ENCODE data around the gene LCMT1. TPM values are rescaled to one million over a fixed set of nuclear protein-coding genes. Genes with fewer than 3 reads are reported as not detected.

LCMT1 gene
- total RNA-seq, 6 experiments from 2014 or later, result 31.7 to 44.1 (median 41.5) TPM

DNA sequence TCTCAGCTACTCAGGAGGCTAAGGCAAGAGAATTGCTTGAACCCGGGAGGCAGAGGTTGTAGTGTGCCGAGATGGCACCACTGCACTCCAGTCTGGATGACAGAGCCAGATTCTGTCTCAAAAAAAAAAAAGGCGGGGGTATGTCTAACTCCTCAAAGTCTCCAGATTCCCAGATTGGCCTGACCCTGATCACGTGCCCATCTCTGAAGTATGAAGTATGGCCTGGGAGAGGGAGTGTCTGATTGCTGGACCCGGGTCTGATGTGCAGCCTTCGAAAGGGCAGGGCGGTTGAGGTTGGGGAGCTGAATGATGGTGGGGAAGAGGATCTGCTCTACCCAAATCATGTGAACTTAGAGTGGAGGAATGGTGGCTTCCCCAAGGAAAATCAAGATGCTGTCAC is 87.9 kb downstream of the LCMT1 start:
- TF ChIP-seq CTCF (IDR thresholded peaks at IDR 0.05), result no peak
- H3K4me1 Mint-ChIP-seq (ENCODE audit: low read depth), result peaks cover 10% of the 10 kb centered on the region
- DNase-seq, result no peak
- peaks cover 5% of the 10 kb centered on the region; the same call in 1 of the 2 replicates for H3K27me3 Mint-ChIP-seq (ENCODE audit: insufficient read depth)
- no peaks in the 10 kb centered on the region for H3K36me3 Mint-ChIP-seq (ENCODE audit: low read depth)
- H3K27ac Mint-ChIP-seq, result no peak overlapping the region
- H3K4me3 Mint-ChIP-seq, result no peak overlapping the region
- H3K9me3 Mint-ChIP-seq, result no peaks in the 10 kb centered on the region

DNA sequence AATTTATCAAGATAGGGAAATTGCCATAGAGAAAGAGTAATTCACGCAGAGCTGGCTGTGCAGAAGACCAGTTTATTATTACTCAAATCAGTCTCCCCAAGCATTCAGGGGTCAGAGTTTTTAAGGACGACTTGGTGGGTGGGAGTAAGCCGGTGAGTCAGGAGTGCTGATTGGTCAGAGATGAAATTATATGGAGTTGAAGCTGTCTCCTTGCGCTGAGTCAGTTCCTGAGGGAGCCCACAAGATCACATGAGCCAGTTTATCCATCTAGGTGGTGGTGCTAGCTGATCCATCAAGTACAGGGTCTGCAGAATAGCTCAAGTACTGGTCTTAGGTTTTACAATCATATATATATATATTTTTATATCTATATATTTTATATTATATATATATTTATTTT is 99.2 kb downstream of the LCMT1 start:
- H3K4me3 Mint-ChIP-seq, result no peak overlapping the region; the same call in 1 of the 2 replicates

GRCh38 chr16:25212636-25213035 is 101.1 kb downstream of the LCMT1 start:
- peaks cover 13% of the 10 kb centered on the region for H3K27me3 Mint-ChIP-seq (ENCODE audit: insufficient read depth)
- peaks cover 10% of the 10 kb centered on the region; the same call in 1 of the 2 replicates for H3K4me1 Mint-ChIP-seq (ENCODE audit: low read depth)
- no peak for TF ChIP-seq CTCF (IDR thresholded peaks at IDR 0.05)
- no peak for DNase-seq
- H3K27ac Mint-ChIP-seq, result no peak overlapping the region
- H3K9me3 Mint-ChIP-seq, result peaks cover 3% of the 10 kb centered on the region; the same call in 1 of the 2 replicates
- H3K36me3 Mint-ChIP-seq (ENCODE audit: low read depth), result no peaks in the 10 kb centered on the region
- no peak overlapping the region for H3K4me3 Mint-ChIP-seq

More for the DNA sequence above, 99.2 kb downstream of the LCMT1 start:
- Mint-ChIP-seq H3K27ac (no peak overlapping the region), H3K27me3 (ENCODE audit: insufficient read depth) (peaks cover 2% of the 10 kb centered on the region), H3K4me1 (ENCODE audit: low read depth) (peaks cover 10% of the 10 kb centered on the region; the same call in 1 of the 2 replicates), H3K36me3 (ENCODE audit: low read depth) (no peaks in the 10 kb centered on the region), H3K9me3 (peaks cover 3% of the 10 kb centered on the region; the same call in 1 of the 2 replicates)
- peak; percentile 30 for DNase-seq
- no peak for TF ChIP-seq CTCF (IDR thresholded peaks at IDR 0.05)

DNA sequence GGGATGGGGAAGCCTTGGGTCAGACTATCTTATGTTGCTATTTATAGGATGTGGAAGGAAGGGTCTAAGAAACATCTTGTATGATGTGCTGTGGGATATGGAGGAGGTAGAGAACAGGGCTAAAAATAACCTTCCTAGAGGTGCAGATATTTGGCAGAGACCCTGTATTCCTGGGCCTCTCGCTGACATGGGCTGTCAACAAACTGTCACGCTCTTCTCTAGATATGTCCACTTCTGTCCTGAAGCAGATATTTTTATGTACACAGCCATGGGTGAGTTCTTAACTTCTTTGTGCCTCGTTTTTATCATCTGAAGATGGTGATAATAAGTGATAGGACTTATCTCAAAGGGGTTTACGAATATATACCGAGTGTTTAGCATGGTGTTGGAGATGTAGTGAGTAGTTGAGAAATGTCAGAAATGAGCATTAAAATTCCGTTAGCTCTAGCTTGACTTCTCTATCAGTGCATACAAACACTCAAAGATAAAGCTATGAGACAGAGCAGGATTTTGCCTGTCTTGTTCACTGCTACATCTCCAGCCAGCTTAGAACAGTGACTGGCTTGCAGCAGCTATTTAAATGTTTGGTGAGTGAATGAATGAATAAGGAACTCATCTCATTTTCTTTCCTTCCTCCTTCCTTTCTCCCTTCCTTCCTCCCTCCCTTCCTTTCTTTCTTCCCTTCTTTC is 102.3 kb downstream of the LCMT1 start:
- H3K27me3 Mint-ChIP-seq (ENCODE audit: insufficient read depth), result peaks cover 15% of the 10 kb centered on the region
- peaks cover 10% of the 10 kb centered on the region; the same call in 1 of the 2 replicates for H3K4me1 Mint-ChIP-seq (ENCODE audit: low read depth)
- no peak for TF ChIP-seq CTCF (IDR thresholded peaks at IDR 0.05)

GRCh38 chr16:25217112-25217511 is 105.6 kb downstream of the LCMT1 start:
- H3K27me3 Mint-ChIP-seq (ENCODE audit: insufficient read depth), result peaks cover 23% of the 10 kb centered on the region
- no peak for DNase-seq
- H3K9me3 Mint-ChIP-seq, result peaks cover 3% of the 10 kb centered on the region; the same call in 1 of the 2 replicates
- H3K4me3 Mint-ChIP-seq, result no peak overlapping the region
- no peak overlapping the region for H3K27ac Mint-ChIP-seq
- TF ChIP-seq CTCF (IDR thresholded peaks at IDR 0.05), result no peak
- H3K36me3 Mint-ChIP-seq (ENCODE audit: low read depth), result no peaks in the 10 kb centered on the region
- 0 out of 2 replicates have a peak, but pooled peaks cover 6% of the 10 kb centered on the region for H3K4me1 Mint-ChIP-seq (ENCODE audit: low read depth)

More for the DNA sequence above, 102.3 kb downstream of the LCMT1 start:
- H3K27ac Mint-ChIP-seq, result no peak overlapping the region
- no peaks in the 10 kb centered on the region for H3K36me3 Mint-ChIP-seq (ENCODE audit: low read depth)
- no peak for DNase-seq
- no peak overlapping the region for H3K4me3 Mint-ChIP-seq
- H3K9me3 Mint-ChIP-seq, result peaks cover 3% of the 10 kb centered on the region; the same call in 1 of the 2 replicates
